CD4-positive, alpha-beta T cell treated with Interleukin-10 for 1 hour (primary cell): ENCODE measurements around the gene PDE2A.
"Not testable (repeated sequence)": the region's sequence is repeated elsewhere in the genome, so short reads cannot be mapped to it uniquely, and the experiment has no call there.

Experiments
- DNase-seq: peaks from one replicate; pipeline ENCODE4 v3.0.0-alpha.2; 2020

Gene PDE2A

GRCh38 chr11:72573855-72574445, 100.3 kb downstream of the PDE2A start:
- DNase-seq = no peak

DNA sequence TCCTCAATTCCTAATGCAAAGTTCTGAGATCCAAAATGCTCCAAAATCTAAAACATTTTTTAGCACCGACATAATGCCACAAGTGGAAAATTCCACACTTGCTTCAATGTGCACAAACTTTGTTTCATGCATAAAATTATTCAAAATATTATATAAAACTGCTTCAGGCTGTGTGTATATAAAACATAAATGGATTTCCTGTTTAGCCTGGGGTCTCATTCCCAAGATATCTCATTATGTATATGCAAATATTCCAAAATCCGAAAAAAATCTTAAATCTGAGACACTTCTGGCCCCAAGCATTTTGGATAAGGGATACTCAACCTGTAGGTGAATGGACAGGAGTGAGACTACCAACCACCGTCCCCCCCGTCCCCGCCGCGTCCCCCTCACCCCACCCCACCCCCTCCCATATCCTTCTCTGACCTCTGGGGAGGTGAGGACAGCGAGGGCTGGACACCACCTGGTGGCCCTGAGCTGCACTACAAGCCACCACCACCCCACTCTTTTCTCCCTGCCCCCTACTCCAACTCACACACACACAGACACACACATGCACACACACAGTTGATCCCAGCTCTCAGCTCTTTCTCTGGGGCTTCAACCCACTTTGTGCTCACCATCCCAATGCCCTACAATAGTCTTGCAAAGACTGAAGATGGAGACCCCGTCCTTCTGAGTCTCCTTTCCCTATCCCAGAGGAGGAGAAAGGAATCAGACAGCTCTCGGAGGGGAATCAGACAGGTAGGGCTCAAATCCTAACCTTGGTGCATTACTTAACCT, 101.0 kb downstream of the PDE2A start:
- DNase-seq = peak; percentile 35

DNA sequence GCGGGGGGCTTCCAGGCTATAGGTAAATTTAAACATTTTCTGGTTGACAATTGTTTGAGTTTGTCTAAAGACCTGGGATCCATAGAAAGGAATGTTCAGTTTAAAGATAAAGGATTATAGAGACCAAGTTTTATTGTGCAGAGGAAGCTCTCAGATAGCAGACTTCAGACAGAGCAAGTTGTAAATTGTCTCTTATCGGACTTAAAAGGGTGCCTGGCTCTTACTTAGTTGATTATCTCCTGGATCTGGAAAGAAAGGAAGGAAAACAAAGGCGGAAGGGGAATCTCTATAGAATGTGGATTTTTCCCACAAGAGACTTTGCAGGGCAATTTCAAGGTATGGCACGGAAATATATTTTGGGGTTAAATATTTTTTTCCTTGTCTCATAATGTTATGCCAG, 101.7 kb downstream of the PDE2A start:
- DNase-seq = not testable (repeated sequence)

DNA sequence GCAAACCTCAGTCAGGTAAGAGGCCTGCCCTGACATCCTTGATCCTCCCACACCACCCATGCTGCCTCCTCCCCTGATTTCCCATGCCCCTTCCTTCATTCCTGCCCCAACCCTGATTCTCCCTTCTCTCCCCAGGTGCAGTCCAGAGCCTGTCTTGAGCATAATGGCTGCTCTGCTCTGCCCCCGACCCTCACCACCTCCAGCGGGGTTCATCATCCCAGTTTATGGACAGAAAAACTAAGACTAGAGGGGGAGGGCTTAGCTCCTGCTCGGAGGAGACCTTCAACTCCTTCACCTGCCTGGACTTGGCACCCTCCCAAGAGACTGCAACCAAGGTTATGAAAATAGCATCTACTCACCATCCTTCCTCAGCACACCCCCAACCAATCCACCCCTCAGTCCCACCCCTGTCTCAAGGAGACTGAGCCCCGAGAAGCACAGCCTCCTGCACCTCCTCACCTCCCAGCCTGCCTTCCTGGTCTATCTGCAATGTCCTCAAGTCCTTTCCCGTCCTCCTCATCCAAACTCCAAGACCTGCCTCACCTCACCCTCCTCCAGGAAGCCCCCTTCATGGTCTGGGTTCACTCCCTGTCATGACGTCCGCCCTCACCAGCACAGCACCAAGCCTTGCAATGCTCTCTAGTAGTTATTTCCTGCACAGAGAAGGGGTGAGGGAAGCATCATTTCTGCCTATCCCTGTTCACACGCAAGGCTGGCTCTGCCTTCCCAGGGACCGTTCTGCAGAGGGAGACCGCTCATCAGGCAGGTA, 103.1 kb downstream of the PDE2A start:
- DNase-seq = no peak

- DNase-seq = no peak
Measured at GRCh38 chr11:72569966-72570892, 104.0 kb downstream of the PDE2A start.

GRCh38 chr11:72568861-72569260, 105.4 kb downstream of the PDE2A start:
- no peak for DNase-seq

DNA sequence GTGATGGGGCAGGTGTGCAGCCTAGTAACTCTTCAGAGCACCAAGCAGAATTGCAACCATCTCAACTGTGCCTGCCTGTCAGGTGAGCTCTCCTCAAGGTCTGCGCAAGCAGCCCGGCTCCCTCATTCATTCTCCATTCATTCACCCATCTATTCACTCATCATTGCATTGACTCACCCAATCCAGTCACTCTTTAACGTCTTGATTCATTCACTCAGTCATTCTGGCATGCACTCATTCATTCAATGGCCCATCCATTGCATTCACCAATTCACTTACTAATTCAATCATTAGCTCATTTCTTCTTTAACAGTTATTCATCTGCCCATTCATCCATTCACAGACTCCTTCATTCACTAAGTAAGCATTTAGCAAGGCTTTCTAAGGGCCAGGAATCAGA, 111.8 kb downstream of the PDE2A start:
- DNase-seq = no peak

DNA sequence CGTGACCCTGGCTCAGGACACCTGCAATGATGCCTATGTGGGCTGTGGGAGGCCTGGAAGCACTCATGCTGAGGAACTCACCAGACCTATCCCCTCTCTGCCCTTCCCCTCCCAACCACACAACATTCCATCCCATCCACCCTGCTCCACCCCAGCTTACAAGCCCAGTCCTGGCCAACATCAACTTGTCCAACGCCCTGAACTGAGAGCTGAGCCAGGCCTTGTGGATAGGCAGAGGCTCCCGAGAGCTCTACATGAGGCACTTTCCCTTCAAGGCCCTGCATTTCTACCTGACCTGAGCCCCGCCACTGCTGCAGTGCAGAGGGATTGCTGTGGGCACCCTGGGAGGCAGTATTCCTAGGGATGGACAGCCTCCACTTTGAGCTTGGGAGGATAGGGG, 112.4 kb downstream of the PDE2A start:
- DNase-seq = no peak

GRCh38 chr11:72560864-72561263, 113.4 kb downstream of the PDE2A start:
- not testable (repeated sequence) for DNase-seq

DNA sequence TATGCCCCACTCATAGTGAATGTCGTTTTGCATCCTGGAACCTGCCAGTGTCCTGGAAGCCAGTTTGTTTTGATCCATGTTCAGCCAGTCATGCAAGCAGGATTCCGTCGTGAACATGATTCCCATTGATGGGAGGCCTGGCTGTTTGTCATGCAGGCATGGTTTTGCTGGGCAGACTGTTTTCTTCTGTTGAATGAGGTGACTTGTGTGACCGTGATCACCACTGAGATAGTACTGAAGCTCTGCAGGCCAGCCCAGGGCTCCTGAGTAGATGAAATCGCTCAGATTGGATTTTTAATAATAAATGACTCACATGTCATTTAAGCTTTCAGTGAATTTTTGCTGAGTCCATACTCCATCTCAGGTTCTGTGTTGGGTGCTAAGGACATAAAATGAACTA, 117.8 kb downstream of the PDE2A start:
- DNase-seq = no peak

DNA sequence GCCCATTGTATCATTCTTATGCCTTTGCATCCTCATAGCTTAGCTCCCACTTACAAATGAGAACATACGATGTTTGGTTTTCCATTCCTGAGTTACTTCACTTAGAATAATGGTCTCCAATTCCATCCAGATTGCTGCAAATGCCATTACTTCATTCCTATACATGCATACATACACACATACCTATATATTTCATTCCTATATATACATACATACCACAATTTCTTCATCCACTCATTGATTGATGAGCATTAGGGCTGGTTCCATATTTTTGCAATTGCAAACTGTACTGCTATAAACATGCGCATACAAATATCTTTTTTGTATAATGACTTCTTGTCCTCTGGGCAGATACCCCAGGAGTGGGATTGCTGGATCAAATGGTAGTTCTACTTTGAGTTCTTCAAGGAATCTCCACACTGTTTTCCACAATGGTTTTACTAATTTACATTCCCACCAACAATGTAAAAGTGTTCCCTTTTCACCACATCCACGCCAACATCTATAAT, 119.2 kb downstream of the PDE2A start:
- DNase-seq = not testable (repeated sequence)

DNA sequence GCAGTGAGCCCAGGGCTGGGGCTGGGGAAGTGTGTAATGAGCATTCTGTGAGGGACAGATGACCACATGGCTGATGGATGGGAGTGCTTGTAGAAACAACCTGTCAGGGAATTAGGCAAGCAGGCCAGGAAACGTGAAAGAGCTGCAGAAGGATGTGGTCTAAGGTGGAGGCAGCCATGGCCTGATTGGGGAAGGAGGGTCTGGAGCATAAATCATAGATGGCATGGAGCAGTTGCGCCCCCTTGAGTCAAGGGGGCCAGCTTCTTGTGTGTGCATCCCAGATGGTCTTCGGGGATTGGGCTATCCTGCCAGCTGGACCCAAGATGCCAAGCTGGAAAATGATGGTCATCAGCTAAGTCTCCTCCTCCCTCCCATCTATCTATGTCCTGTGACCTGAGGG, 120.5 kb downstream of the PDE2A start:
- DNase-seq = peak; percentile 44

GRCh38 chr11:72552399-72552910, 121.8 kb downstream of the PDE2A start:
- DNase-seq = no peak

DNA sequence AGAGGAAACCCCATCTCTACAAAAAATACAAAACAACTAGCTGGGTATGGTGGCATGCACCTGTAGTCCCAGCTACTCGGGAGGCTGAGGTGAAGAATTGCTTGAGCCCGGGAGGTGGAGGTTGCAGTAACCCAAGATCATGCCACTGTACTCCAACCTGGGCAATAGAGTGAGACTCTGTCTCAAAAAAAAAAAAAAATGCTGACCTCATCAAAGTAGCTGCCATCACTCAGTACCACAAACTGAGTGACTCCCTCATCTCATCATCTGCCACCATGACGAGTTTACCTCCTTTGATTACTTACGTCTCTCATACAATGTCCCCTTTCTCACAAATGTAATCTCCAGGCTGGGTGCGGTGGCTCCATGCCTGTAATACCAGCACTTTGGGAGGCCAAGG, 122.7 kb downstream of the PDE2A start:
- no peak for DNase-seq

DNA sequence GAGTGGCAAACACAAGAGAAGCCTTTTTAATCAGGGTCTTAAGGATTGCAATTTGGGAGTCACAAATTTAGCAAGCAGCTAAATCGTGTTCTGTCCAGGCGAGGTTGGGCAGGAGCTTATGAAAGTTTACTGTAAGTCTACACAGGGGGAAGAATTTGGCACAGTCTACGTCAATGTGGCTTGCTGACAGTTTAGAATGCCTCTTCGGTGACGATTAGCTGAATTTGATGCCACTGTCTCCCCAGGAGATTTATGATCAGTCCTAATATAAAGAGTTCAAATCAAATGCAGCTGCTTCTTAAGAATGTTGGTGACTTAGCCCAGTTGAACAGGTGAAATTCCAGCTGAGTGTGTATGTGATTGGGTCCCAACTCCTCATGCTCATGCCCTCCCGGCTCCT, 125.8 kb downstream of the PDE2A start:
- no peak for DNase-seq

GRCh38 chr11:72546866-72547265, 127.4 kb downstream of the PDE2A start:
- DNase-seq = no peak

DNA sequence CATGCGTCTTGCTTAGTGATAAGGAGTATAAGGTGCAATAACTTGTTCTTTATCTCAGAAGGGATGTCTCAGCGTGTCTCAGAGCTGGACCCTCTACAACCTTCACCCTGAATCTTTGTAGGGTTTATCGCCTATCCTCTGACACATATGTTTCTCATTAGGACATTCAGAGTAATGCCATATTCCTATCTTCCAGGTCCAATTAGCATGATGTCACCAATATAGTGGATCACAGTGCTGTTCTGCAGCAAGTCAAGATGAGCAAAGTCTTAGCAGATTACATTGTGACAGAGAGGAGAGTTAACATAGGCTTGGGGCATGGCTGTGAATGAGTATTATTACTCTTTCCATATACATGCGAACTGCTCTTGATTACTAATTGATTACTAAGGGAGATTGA, 129.6 kb downstream of the PDE2A start:
- DNase-seq = no peak

DNA sequence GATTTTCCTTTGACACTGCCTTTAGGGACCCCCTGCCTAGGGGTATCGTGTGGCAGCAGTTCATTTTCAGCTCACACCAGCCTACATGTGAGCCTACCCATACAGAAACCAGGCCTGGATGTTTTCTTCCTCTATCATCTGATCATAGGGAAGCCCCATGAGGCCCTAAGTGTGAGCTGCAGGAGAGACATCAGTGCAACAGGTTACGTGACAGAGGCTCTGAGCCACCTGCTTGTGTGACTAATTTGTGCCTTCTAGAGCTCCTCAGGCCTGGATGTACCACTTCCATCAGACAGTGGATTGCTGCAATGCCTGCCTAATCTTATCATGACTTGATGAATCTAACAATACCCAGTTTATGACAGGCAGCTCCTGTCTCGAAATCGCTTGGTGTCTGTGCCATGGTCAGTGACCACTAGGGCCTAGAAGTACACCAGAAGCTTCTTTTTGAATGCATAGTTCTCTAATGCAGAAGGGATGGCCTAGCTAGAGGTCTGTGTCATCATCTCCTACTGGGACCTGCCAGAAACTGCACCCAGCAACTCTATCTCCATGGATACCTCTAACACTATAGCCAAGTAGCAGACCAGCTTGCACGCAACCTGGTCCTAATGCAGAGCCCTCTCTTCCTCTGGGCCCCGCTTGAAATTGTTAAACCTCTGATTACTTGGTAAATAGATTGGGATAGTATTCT, 130.2 kb downstream of the PDE2A start:
- no peak for DNase-seq

- DNase-seq = no peak
Measured at GRCh38 chr11:72541257-72541974, 132.8 kb downstream of the PDE2A start.

DNA sequence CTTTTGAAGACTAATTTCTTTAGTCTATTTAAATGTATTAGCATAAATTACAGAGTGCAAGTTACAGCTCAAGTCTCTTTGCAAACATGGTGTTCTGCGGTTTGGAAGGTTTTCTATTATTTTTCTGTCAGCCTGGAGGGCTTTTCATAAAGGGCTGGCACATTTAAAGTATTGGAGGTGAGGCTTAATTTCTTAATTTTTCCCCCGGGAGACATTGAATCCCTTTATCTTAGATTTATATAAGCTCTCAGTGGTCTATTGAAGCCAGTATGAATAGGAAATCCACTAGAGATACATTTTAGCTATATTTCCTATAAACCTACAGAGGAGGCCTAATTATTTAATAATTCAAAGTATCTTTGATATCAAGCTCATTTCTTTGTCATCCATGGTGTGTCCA, 137.2 kb downstream of the PDE2A start:
- no peak for DNase-seq

- DNase-seq = no peak
Measured at GRCh38 chr11:72535194-72535547, 139.1 kb downstream of the PDE2A start.
